Astrocyte of the cerebellum (primary cell): ENCODE measurements around the gene CLCA1.

ENCODE experiments used
- DNase-seq: peaks from one replicate; pipeline ENCODE4 v3.0.0-alpha.2; 2011; ENCODE audit warnings: low read depth
- H3K4me3 ChIP-seq: 2 replicates; pipeline ENCODE4 v1.5.1; 2011; ENCODE audit warnings: mild to moderate bottlenecking, low read depth, low read length, moderate library complexity
- CTCF ChIP-seq: IDR thresholded peaks from 2 replicates; pipeline ENCODE4 v1.5.1; 2012; ENCODE audit warnings: low read length, low read depth, moderate library complexity, mild to moderate bottlenecking; ENCODE audit errors: missing control alignments
- in situ Hi-C: cut with HindIII; loops from 2 replicates; pipeline ENCODE4 v1.10.0; 2017; ENCODE audit warnings: low sequenced_read_pairs

Gene CLCA1

GRCh38 chr1:86523670-86524354 is 55.1 kb downstream of the CLCA1 start:
- in situ Hi-C loops = no loop called here
- no peak for TF ChIP-seq CTCF
- DNase-seq = no peak
- H3K4me3 ChIP-seq = no peak overlapping the region

- in situ Hi-C loops = no loop called here
- TF ChIP-seq CTCF = no peak
- DNase-seq = no peak
- no peak overlapping the region for H3K4me3 ChIP-seq
These were observed 58.6 kb downstream of the CLCA1 start for GRCh38 chr1:86527306-86527705.

- DNase-seq = no peak
- in situ Hi-C loops = no loop called here
- no peak overlapping the region for H3K4me3 ChIP-seq
- no peak for TF ChIP-seq CTCF
These were observed 61.6 kb downstream of the CLCA1 start for GRCh38 chr1:86530211-86530845.

GRCh38 chr1:86537928-86538695 is 69.4 kb downstream of the CLCA1 start:
- no peak for TF ChIP-seq CTCF
- no peak overlapping the region for H3K4me3 ChIP-seq
- no peak for DNase-seq
- in situ Hi-C loops = no loop called here

- DNase-seq = no peak
- no peak for TF ChIP-seq CTCF
- H3K4me3 ChIP-seq = no peak overlapping the region
- in situ Hi-C loops = no loop called here
These were observed 70.0 kb downstream of the CLCA1 start for GRCh38 chr1:86538775-86539174.

- no peak for DNase-seq
These were observed 73.1 kb downstream of the CLCA1 start for GRCh38 chr1:86541859-86542258.

More at GRCh38 chr1:86541859-86542258, 73.1 kb downstream of the CLCA1 start:
- H3K4me3 ChIP-seq = no peak overlapping the region
- in situ Hi-C loops = no loop called here
- TF ChIP-seq CTCF = no peak
